ENCODE data around the gene INHBA. TPM values are rescaled to one million over a fixed set of nuclear protein-coding genes. Genes with fewer than 3 reads are reported as not detected.

The INHBA gene
- total and polyA plus RNA-seq, 2 donors (not counting 3 experiments of a cell fraction or from before 2014, with no cell fraction given): 22.9 to 23.2 TPM

DNA sequence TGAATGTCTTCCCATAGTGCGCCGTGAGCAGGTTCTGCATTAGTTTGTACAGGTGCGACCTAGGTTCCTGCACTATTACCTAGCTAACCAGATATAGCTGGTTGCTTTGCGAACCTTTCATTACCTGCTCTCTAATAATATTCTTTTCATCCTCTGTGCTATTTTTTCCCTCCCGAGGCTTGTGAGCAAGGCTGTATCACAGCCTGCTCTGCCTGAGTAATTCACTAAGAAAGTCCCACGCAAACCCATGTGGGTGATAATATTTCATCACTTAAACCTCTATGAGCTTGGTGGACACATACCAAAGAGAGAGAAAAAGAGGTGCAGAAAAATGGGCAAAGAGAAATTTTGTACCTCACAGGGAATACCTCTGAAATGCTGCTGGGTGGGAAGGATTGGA, 8.4 kb downstream of the INHBA start:
- no peak overlapping the region for H2AFZ ChIP-seq (ENCODE audit: low read depth, low read length)
- FAIRE-seq (no peak), DNase-seq (ENCODE audit: low read depth, low spot score) (no peak)
- H3K4me3 ChIP-seq (replicated peaks in 1 of 3; ENCODE audit: insufficient read depth in 1 of 3, low read depth in 1 of 3, low read length in 3 of 3): no peak overlapping the region
- H3K4me1 ChIP-seq (ENCODE audit: control insufficient read depth, extremely low read depth, insufficient read depth, low read length): peaks cover 46% of the 10 kb centered on the region
- H3K9me3 ChIP-seq (replicated peaks; ENCODE audit: control insufficient read depth, insufficient read depth, low read length): no peaks in the 10 kb centered on the region
- no peaks in the 10 kb centered on the region for H3K27me3 ChIP-seq (ENCODE audit: control insufficient read depth in 2 of 2, insufficient read depth in 2 of 2, low read length in 2 of 2)
- BruUV-seq (replicated peaks): no TSS peak
- H4K20me1 ChIP-seq (replicated peaks; ENCODE audit: control insufficient read depth, extremely low read depth, insufficient read depth, low read length): no peaks in the 10 kb centered on the region
- peaks cover 2 to 12% of the 10 kb centered on the region in 2 experiments for H3K36me3 ChIP-seq (ENCODE audit: control insufficient read depth in 2 of 2, extremely low read depth in 1 of 2, insufficient read depth in 2 of 2, low read length in 2 of 2)
- dilution Hi-C loops (cut with MboI; ENCODE audit: extremely low pct_ligation_motif_present, low sequenced_read_pairs): no loop called here
- H3K9ac ChIP-seq (replicated peaks; ENCODE audit: extremely low read depth, insufficient read depth, low read length): no peak overlapping the region
- H3K9me1 ChIP-seq (replicated peaks; ENCODE audit: control insufficient read depth, extremely low read depth, insufficient read depth, low read length): no peaks in the 10 kb centered on the region
- no peak overlapping the region for H3K4me2 ChIP-seq (ENCODE audit: insufficient read depth, low read length)
- POLR2A ChIA-PET: no interaction called here
- TF ChIP-seq GATA2 (IDR thresholded peaks at IDR 0.05; ENCODE audit: insufficient read depth, insufficient read length, low read depth, low read length) (no peak), FOS (IDR thresholded peaks at IDR 0.05; ENCODE audit: borderline replicate concordance, insufficient read depth, low read length) (no peak), MYC (IDR thresholded peaks at IDR 0.05; ENCODE audit: low read depth, low read length) (no peak), POLR2AphosphoS5 (IDR thresholded peaks at IDR 0.05; ENCODE audit: insufficient read depth, low read depth, low read length) (no peak), EZH2 (IDR thresholded peaks at IDR 0.05; ENCODE audit: borderline replicate concordance, low read depth, low read length, severe bottlenecking) (no peak)
- TF ChIP-seq, protein P1, sequence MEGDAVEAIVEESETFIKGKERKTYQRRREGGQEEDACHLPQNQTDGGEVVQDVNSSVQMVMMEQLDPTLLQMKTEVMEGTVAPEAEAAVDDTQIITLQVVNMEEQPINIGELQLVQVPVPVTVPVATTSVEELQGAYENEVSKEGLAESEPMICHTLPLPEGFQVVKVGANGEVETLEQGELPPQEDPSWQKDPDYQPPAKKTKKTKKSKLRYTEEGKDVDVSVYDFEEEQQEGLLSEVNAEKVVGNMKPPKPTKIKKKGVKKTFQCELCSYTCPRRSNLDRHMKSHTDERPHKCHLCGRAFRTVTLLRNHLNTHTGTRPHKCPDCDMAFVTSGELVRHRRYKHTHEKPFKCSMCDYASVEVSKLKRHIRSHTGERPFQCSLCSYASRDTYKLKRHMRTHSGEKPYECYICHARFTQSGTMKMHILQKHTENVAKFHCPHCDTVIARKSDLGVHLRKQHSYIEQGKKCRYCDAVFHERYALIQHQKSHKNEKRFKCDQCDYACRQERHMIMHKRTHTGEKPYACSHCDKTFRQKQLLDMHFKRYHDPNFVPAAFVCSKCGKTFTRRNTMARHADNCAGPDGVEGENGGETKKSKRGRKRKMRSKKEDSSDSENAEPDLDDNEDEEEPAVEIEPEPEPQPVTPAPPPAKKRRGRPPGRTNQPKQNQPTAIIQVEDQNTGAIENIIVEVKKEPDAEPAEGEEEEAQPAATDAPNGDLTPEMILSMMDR (IDR thresholded peaks at IDR 0.05; ENCODE audit: extremely low read depth in 1 of 2, insufficient read depth in 1 of 2, low read depth in 1 of 2, low read length in 2 of 2): no peak
- no peak overlapping the region for H3K27ac ChIP-seq (ENCODE audit: insufficient read depth, low read depth, low read length)
- CTCF ChIA-PET: interaction anchor here (1.3 to 2.3 kb wide), 2 partner anchors 379 to 505 kb away, joined by 3 to 6 read pairs; no protein-coding TSS in a partner anchor
- peaks cover 72% of the 10 kb centered on the region for H3K79me2 ChIP-seq (ENCODE audit: control insufficient read depth, insufficient read depth, low read length)
- intact Hi-C loops (cut with micrococcal nuclease): loop anchor here (10.0 kb wide), 1 partner anchor 300 kb away; no protein-coding TSS in a partner anchor
